DMS 273 treated with DMSO at 0.1 percent for 48 hours (cell line): ENCODE results near the gene BACH1.
"Not testable (repeated sequence)": the region's sequence is repeated elsewhere in the genome, so short reads cannot be mapped to it uniquely, and the experiment has no call there.

Experiments
- DNase-seq: peaks from one replicate; lab custom pipeline; 2025; lab: John Stamatoyannopoulos, UW

The BACH1 gene

DNA sequence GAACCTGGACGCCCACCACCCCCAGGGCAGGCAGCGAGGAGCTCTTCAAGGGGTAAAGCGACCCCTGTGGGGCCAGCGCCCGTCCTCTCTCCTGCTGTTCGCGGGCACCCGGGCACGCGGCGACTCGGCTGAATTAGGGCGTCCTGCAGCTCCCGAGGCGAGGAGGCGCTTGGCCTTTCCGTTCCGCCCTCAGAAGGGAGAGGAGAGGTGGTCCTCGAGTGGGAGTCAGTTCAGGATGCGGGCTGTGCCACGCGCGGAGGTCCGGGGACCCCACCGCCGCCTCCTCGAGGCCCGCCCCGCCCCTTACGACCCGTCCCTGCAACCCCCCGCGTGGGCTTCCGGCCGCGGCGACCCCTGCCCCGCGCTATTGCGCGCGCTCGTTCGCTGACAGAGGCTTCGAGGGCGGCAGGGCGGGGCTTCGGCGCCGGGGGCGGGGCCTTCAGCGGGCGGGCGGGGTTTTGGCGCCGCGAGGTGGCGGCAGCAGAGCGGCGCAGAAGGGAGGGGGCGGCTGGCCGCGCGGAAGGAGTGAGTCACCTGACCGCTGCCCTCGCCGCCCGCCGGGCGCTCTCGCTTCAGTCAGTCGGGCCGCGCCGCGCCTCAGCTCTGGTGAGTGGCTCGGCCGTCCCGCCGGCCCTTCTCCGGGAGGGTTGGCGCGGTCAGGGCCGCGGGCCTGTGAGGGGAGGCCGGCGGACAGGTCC, at the start of gene BACH1:
Gene BACH1 (plus strand): TSS at position 575 of the 698 bp plus-strand sequence. CDS start 22,359 bp downstream, outside the sequence.
- peak; percentile 68 for DNase-seq

DNA sequence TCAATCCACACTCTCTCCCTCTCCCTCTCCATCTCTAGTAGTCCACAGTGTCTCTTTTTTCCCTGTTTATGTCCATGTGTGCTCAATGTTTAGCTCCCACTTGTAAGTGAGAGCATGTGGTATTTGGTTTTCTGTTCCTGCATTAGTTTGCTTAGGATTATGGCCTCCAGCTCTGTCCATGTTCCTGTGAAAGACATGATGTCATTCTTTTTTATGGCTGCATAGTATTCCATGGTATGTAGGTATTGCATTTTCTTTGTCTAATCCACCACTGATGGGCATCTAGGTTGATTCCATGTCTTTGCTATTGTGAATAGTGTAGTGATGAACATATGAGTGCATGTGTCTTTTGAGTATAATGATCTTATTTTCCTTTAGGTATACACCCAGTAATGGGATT, 49.4 kb upstream of the BACH1 start:
- DNase-seq: not testable (repeated sequence)

DNA sequence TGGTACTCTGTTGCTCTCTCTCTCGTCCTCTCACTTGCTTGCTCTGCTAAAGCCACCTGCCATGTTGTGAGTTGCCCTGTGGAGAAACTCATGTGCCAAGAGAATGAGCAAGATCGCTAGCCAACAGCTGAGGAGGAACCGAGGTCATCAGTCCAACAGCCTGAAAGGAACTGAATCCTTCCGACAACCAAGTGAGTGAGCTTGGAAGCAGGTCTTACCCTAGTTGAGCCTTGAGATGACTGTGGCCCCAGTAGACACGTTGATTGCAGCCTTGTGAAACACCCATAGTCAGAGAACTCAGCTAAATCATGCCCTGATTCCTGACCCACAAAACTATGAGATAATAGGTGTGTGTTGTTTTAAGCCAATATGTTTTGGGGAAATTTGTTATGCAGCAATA, 48.1 kb upstream of the BACH1 start:
- no peak for DNase-seq

DNA sequence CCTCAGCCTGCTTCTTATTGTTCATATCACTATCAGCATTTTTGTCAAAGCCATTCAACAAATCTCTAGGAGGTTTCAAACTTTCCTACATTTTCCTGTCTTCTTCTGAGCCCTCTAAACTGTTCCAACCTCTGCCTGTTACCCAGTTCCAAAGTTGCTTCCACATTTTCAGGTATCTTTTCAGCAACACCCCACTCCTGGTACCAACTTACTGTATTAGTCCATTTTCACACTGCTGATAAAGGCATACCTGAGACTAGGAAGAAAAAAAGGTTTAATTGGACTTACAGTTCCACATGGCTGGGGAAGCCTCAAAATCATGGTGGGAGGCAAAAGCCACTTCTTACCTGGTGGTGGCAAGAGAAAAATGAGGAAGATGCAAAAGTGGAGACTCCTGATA, 44.9 kb upstream of the BACH1 start:
- DNase-seq: not testable (repeated sequence)

DNA sequence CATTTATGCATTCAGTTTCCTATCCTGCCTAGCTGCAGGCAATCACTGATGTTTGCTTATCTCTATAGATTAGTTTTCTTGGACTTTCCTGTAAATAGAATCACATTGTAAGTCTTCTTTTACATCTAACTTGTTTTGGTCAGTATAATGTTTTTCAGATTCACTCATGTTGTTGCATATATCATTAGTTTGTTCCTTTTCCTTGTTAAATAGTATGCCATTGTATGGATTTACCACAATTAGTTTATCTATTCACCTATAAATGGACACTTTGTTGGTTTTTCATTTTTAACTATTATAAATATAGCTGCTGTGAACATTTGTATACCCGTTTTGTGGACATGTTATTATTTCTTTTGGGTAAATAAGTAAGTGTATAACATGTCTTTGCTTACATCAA, 44.2 kb upstream of the BACH1 start:
- no peak for DNase-seq

DNA sequence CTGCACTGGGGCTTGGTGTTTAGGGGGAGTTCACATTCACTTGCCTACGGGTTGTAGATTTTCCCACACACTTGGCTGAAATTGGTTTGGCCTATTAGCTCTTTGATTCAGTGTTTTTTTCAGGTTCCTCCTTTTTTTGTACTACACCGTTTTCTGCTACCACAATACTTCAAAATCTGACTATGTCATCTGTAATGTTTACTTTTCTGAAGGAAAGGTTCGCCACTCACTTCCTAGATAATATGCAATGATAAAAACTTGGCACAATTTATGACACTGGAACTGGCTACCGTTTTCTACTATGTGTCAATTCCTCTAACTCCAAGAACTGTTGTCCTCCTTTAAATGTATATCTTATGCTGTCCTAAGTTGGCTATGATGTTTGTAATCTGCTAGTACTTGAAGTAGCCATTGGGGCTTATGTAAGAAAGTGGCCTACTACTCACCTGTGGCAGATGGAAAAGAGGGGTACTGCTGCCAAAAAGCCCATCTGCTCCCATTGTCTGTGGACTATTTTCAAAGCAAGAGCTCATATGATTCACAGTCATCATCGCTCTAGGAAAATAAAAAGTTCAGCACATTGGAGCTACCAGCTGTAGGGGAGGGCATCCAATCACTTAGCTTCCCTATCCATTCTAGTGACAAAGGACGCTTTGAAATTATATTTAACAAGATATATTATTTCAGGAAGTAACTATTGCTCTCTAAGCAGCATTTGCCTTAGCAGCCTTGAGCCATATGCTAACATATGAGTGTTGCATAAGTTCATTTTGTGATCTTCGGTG, 42.4 kb upstream of the BACH1 start:
- peak; percentile 94 for DNase-seq

DNA sequence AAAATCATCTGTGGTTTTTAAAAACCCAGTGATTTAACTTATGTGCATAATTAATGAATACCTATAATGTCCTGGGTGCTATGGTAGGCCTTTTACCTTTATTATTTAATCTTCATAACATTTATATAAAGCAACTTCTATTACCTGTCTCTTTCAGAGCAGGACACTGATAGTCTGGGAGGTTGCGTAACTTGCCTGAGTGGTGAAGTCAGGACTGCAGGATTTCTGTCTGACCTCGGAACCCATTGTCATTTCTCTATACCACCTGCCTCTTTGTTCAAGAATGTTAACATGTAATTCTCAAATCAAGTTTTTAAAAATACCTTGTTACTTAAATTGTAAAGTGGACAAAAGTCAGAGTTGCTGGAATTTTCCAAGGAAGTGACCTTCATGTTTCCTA, 41.0 kb upstream of the BACH1 start:
- no peak for DNase-seq

DNA sequence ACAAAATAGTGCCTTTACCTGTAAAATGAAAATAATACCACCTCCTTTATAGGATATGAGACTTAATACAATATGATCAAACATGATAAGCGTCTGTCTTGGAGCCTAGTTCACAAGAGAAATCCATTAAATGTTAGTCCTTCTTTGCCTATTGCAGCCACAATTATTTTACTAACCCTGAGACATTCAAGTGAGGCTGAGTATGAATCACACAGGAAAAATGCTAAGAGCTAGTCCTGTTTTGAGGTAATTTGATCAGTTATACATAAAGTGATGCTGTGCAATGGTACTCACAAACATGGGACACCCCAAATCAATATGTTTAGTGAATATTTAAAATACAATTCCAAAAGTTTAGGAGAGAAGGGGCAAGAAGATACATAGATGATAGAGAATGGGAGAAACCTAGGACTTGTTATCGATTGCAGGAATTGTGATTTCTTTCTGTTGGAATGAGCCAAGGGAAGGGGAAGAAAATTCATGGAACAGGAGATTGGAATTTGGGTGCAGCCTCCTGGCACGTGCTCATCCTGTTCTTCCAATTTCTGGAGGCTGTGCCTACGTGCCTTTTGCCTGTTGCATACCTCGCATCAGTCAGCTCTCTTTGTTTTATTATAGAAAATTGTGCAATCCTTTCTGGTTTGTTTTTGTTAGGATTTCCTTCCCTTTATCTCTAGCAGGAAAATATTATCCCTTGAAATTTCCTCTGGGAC, 39.9 kb upstream of the BACH1 start:
- no peak for DNase-seq

DNA sequence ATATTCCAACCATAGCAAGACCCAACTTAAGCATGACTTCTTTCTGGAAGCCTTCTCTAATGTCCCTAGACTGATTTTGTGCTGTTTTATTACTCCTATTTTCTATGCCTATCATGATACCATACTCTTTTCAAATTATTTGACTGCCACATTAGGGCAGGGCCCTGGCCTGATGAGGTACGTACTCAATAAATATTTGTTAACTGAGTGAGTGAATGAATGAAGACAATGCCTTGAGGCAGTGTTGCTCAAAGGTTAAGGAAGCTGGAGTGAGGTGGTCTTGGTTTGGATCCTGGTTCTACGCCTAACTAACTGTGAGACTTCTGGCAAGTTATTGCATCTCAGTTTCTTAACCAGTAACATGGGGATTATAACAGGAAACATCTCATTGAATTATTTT, 38.3 kb upstream of the BACH1 start:
- DNase-seq: no peak

DNA sequence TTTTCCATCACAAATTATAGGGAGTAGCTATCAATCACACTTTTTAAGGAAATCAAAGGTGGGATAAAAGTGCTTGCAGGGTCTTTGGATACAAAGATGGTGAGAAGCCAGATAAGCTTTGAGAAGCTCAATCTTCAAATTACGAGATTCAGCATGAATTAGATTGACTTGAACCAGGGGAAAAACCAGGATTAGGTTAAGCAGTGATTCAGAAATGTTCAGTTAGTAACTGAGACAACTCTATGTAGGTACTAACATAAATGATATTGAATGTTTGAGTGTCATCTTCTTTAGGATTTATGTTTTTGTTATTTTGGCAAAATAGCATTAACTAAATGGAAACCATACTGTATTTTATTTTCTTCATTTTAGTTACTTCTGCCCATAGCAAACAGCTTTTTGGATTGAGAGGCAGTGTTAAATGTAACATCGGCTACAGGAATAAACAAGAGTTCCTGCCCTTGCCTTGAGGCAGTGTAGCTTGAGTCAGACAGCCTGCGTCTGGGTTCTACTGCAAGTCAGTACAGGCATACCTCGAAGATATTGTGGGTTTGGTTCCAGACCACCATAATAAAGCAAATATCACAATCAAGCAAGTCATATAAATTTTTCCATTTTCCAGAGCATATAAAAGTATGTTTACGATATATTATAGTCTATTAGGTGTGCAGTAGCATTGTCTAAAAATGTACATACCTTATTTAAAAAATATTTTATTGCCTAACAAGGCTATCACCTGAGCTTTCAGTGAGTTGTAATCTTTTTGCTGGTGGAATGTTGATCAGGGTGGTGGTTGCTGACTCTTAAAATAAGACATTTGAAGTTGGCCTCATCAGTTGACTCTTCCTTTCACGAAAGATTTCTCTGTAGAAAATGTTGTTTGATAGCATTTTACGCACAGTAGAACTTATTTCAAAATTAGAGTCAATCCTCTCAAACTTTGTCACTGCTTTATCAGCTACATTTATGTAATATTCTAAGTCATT, 36.9 kb upstream of the BACH1 start:
- DNase-seq: no peak

DNA sequence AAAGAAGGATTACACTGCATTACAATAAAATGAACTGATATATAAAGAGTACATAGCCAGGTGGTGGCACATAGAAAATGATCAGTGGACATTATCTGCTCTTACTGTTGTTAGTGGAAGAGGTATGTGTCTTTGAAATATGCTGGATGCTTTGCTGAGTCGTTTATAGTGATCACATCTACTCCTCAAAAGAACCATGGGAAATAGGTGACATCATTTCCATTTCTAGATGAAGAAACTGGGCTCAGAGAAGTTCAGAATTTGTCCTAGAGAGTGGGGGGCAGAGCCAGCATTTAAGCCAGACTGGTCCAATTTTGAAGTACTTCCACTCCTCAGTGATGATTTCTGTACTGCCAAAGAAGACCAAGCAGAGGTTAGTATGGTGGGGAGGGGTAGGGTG, 34.0 kb upstream of the BACH1 start:
- no peak for DNase-seq

DNA sequence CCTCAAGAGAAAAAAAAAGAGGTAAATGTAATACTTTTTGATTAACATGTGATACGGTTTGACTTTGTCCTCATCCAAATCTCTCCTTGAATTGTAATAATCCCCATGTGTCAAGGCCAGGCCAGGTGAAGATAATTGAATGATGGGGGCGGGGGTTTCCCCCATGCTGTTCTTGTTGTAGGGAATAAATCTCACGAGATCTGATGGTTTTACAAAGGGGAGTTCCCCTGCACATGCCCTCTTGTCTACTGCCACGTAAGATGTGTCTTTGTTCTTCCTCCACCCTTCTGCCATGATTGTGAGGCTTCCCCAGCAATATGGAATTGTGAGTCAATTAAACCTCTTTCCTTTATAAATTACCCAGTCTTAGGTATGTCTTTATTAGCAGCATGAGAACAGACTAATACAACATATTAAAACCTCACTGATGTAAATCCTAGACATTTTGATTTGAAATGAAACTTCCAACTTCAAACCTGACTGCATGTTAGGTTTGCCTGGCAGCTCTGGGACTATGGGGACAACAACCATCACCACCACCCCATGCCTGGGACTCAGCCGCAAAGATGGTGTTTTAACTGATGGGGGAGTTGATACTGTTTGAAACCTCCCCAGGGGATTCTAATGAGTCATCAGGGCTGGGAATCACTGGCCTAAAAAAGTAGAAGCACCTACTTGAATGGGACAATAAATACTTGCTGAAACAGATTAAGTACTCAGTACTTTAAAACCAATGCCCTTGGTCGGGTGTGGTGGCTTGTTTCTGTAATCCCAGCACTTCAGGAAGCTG, 32.8 kb upstream of the BACH1 start:
- no peak for DNase-seq

DNA sequence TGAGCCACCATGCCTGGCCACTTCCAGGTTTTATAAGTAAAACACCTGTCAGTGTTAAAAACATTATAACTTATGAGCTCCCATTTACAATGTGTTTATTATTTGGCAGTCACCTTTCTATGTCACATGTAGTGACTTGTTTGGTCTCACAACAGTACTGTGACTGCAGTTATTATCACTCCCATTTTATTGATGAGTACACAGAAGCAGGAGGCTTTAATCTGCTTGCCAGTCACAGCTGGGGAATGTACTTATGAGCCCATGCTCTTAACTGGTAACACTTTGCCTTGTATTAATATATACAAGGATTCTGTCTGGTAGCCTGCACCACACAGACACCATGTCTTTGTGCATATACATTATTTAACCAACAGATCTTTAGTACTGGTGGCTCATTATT, 31.1 kb upstream of the BACH1 start:
- DNase-seq: no peak

DNA sequence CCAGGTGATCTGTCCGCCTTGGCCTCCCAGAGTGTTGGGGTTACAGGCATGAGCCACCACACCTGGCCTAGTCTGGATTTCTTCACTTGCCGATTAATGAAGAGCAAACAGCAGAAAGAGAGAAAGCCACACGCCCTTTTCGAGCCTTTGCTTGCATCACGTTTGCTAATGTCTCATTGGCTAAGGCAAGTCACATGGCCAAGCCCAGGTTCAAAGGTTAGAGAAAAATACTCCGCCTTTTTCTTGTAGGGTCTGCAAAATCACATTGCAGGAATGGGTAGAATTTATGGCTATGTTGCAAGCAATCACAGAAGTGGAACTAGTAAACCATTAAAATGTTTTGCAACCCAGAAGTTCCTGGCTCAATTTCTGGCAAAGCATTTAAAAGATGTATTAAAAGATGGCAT, 26.8 kb upstream of the BACH1 start:
- DNase-seq: no peak

DNA sequence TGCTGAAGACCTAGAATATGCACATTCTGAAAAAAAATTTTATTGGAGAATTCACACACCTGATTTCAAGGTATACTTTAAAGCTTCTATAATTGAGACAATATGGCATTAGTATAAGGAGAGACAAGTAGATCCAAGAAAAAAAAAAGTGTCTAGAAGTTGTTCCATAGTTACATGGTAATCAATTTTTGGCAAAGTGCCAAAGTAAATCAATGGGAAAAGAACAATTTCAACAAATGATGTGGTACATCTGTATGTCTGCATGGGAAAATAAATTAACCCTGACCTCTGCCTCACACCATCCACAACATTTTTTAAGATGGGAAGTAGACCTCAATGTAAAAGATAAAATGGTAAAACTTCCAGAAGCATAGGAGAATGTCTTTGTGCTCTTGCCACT, 21.3 kb upstream of the BACH1 start:
- no peak for DNase-seq

DNA sequence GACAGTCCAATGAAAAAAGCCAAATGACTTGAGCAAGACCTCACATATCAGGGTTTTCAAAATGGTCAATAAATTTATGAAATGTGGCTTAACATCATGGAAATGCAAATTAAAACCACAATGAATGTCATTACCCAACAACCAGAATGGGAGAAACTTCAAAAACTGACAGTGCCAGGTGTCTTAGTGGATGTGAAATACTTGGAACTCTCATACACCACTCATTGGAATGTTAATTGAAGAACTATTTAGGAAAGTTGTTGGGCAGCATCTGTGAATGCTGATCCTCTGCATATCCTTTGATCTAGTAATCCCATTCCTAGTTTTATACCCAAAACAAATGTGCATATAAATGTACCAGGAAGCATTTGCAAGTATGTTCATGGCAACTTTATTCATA, 19.2 kb upstream of the BACH1 start:
- no peak for DNase-seq

DNA sequence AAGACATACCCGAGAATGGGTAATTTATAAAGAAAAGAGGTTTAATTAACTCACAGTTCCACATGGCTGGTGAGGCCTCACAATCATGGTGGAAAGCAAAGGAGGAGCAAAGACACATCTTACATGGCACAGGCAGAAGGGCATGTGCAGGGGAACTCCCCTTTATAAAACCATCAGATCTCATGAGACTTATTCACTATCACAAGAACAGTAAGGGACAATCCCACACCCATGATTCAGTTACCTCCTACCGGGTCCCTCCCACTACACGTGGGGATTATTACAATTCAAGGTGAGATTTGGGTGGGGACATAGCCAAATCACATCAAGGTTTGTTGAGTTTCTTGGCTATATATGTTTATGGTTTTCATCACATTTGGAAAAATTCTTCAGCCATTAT, 16.9 kb upstream of the BACH1 start:
- not testable (repeated sequence) for DNase-seq

DNA sequence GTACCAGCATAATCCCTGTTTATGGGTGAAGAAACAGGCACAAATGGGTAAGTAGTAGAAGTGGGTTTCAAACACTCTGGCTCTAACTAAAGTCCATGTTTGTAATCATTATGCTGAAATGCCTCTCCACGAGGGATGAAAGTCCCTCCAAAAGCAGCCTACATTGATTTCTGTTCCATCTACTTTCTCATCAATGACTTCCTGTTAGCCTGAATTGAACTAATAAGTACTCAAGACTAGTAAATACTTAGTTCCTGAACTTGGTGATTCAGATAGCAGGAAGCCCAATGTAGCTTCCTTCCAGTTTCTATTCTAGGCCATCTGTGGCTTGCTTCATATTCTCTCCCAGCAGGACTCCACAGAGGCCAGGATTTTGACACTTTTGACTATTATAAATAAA, 11.3 kb upstream of the BACH1 start:
- DNase-seq: no peak

DNA sequence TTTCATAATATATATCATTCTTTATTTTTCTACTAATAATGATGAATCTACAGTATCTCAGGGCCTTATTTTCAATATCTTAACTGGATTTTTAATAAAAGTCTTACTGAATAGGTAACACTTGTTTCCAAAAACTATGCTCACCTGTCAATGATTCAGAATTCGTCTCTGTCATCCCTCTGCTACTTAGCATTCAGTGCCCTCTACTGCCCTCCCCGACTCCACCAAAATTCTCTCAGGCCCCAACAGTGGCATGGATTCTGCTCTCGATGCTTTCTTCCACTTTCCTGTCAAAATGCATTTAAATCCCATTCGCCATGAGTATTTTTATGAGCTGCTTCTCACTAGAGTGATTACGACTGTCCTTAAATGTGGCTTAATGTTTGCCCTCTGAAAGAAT, 10.5 kb upstream of the BACH1 start:
- DNase-seq: no peak

DNA sequence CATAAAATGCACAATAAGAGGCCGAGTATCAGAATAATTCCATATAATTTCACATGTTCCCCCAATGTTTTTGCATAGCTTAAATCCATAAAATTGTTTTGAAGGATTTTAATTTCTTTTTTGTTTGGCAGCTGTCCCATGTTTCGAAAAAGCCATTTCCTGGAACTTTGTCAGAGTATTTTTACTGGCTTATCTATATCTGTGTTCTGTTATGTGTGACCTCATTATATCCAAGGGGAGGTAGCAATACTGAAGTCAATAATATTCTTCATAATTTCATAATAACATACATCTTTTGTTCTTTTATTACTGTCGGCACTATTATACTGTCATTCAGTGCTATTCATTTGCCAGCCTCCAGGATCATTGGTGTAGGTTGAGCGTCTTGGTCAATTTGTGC, 9.4 kb upstream of the BACH1 start:
- no peak for DNase-seq

DNA sequence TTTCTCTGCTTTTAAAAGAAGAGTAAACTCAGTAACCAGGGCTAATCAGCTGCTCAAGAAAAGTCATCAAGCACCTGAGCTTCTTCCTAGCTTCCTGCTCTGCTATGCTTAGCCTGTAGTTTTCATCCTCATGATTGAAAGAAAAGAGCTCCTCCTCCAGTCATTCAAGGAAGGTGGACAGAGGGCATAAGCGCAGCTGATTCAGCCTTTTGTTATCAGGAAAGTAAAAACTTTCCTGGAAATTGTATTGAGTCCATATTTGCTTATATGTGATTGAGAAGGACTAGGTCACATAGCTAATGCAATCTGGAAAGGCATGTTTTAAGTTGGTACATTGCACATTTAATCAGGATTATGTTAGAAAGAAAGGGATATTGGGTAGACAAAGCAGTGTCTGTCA, 8.5 kb upstream of the BACH1 start:
- no peak for DNase-seq
